ENCODE measurements around the gene MAPK1.
"Not testable (repeated sequence)": the region's sequence is repeated elsewhere in the genome, so short reads cannot be mapped to it uniquely, and the experiment has no call there.

Gene MAPK1

DNA sequence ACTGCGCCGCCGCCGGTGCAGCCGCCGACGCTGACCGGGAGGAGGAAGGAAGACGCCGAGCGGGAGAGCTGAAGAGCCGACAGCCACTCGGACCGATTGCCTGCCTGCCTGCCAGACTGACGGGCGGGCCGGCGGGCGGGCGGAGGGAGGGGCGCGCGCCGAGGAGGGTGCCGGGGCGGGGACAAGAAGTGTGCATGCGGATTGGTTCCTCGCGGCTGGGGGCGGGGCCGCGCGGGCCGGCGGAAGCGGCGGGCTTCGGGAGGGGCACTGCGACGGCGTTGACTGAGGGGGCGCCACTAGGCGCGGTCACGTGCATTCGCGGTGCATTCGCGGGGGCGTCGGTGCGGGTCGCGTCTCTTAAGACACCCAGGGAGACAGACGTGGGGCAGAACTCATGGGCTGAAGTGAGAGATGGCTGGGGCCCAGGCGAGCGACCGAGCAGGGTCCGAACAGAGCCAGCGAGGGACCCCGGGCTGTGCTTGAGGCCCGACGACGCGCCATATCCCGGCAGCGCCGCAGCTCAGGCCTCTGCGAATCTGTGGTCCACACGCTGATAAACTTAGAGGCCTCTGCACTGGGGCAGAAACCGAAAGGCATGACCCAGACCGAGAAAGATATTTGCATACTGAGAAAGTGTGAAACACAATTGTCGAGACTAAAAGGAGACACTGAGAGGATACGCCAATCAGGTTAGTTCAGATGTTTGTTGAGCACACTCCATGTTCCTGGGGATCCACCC, at the start of gene MAPK1:
Gene MAPK1 (minus strand): TSS at position 118 of the 739 bp plus-strand sequence. CDS start 205 bp downstream, outside the sequence.
- peak; percentile 77 to 91 (median 86) for DNase-seq (ENCODE audit: low read depth in 3 of 3, low spot score in 1 of 3)

- no peak for DNase-seq (ENCODE audit: low read depth in 3 of 3, low spot score in 1 of 3)
These were observed 49.0 kb upstream of the MAPK1 start for GRCh38 chr22:21916309-21916918.

DNA sequence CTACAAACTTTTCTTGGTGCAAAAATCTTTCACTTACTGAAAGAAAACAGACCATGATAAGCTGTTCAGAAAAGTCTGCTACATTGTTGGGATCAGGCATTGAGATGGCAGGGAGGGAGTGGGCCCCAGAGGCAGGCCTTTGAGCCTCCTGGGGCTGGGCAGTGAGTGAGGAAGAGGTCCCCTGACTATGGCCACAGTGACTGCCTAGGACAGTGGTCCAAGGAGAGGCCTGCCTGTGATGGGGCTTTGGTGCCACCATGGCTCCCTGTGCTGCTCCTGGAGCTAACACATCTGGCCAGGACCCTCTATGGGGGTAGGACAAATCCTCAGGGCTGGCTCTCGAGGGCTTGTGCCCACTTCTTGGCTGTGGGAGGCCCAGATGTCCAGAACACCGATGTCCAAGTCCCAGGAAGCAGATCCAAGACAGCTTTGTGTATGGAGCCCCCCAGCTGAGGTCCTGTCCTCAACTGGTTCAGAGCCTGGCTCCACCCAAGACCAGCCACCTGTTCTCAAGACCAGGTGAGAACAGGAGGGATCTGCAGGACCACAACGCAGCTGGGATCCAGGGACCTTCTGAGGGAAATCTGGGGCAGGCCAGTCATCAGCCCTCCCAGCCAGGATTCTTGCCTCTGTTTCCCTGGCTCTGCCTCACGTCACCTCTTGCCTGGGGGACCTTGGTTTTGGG, 48.3 kb upstream of the MAPK1 start:
- DNase-seq (ENCODE audit: low read depth in 3 of 3, low spot score in 1 of 3): no peak

DNA sequence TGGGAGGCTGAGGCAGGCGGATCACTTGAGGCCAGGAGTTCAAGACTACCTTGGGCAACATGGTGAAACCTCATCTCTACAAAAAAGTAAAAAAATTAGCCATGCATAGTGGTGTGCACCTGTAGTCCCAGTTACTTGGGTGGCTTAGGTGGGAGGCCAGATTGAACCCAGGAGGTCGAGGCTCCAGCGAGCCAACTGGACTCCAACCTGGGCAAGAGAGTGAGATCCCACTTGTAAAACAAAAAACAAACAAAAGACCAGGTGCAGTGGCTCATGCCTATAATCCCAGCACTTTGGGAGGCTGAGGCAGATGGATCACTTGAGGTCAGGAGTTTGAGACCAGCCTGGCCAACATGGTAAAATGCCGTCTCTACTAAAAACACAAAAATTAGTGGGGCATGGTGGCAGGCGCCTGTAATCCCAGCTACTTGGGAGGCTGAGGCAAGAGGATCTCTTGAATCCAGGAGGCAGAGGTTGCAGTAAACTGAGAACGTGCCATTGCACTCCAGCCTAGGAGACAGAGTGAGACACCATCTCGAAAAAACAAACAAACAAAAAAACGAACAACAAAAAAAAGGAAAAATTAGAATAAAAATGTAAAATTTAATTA, 46.7 kb upstream of the MAPK1 start:
- DNase-seq (ENCODE audit: low read depth in 3 of 3, low spot score in 1 of 3): not testable (repeated sequence)

GRCh38 chr22:21910367-21910766, 42.9 kb upstream of the MAPK1 start:
- not testable (repeated sequence) for DNase-seq (ENCODE audit: low read depth in 3 of 3, low spot score in 1 of 3)

DNA sequence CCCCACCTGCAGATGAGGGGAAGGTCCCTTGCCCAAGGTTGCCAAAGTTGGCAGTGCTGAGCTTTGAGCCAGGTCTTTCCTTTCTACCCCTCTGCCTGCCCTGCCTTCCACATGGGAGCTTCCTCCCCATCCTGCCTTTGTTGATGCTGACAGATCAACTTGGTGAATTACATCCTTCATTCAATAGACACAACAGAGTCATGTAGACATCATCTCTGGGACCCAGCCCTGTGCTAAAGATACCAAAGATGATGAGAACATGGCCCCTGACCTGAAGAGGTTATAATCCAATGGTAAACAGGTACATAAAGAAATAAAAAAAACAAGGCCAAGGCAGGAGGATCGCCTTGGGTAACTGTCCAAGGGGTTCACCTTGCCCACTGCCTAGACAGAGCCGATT, 42.4 kb upstream of the MAPK1 start:
- DNase-seq (ENCODE audit: low read depth in 3 of 3, low spot score in 1 of 3): no peak

DNA sequence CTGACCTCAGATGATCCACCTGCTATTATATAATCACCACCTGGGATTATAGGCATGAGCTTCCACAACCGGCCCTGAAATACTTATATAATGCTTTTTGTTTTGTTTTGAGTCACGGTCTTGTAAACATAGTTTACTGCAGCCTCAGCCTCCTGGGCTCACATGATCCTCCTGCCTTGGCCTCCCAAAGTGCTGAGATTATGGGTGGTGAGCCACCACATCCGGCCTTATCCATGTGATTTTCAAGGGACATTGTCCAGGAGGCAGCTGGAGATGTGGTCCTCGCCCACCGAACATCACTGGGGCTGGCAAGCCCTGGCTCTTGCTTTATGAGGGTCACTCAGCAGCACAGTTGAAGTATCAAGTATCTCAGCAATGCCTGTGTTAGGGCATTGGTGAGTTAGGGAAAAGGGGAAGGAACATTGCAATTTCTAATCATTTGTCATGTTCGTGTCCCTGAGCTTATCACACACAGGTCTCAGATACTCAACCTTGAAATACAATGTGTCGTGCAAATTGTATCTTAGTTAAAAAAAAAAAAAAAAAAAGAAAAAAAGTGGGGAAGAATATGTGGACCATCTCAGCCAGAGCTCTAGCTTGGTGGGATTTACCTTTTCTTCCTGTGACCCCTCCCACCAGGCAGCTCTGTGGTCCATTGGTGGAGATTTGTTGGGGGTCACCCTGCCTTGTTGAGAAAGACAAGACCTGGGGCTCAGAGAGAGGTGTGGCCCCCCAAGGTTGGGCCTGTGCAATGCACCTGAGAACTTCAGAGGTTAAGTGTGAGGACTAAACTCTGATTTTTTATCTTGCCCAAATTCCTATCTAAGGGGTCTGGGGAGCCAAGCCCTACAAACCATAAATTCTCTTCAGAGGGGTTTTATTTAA, 40.4 kb upstream of the MAPK1 start:
- DNase-seq (ENCODE audit: low read depth in 3 of 3, low spot score in 1 of 3): no peak

GRCh38 chr22:21905234-21905633, 37.8 kb upstream of the MAPK1 start:
- not testable (repeated sequence) for DNase-seq (ENCODE audit: low read depth in 3 of 3, low spot score in 1 of 3)

DNA sequence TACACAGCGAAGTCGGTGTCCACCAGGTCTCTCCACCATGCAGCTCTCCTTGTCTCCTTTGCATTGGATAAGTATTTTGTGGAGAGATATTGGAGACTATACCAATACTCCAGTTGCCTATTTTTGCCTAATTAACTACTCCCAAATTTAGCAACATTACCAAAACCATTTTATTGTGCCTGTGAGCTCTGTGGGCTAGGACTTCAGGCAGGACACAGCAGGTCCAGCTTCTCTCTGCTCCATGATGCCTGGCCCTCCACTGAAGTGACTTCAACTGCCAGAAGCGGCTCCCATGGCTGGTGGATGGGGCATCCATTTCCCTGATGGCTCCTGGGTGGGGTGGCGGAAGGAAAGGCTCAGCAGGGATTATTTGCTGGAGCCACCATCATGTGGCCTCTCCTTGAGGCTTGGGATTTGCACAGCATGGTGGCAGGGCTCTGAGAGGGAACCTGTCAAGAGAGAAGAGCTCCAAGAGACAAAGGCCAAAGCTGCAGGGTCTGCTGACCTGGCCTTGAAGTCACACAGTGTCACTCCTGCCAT, 36.9 kb upstream of the MAPK1 start:
- DNase-seq (ENCODE audit: low read depth in 3 of 3, low spot score in 1 of 3): no peak

GRCh38 chr22:21903283-21903682, 35.8 kb upstream of the MAPK1 start:
- DNase-seq (ENCODE audit: low read depth in 3 of 3, low spot score in 1 of 3): no peak

GRCh38 chr22:21902296-21903087, 35.0 kb upstream of the MAPK1 start:
- DNase-seq (ENCODE audit: low read depth in 3 of 3, low spot score in 1 of 3): no peak

GRCh38 chr22:21898354-21898896, 31.0 kb upstream of the MAPK1 start:
- DNase-seq (ENCODE audit: low read depth in 3 of 3, low spot score in 1 of 3): no peak

DNA sequence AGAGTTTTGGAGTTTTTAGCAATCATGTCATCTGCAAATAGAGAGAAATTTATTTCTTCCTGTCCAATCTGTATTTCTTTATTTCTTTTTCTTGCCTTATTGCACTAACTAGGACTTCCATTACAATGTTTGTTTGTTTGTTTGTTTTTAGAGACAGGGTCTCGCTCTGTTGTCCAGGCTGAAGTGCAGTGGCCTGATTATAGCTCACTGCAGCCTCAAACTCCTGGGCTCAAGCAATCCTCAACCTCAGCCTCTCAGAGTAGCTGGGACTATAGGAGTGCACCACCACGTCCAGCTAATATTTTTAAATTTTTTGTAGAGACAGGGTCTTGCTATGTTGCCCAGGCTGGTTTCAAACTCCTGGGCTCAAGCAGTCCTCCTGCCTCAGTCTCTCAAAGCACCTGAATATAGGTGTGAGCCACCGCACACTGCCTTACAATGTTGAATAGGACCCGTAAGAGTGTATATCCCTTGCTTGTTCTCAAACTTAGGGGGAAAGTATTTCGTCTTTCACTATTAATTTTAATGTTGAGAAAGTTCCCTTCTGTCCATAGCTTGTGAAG, 29.6 kb upstream of the MAPK1 start:
- no peak for DNase-seq (ENCODE audit: low read depth in 3 of 3, low spot score in 1 of 3)

DNA sequence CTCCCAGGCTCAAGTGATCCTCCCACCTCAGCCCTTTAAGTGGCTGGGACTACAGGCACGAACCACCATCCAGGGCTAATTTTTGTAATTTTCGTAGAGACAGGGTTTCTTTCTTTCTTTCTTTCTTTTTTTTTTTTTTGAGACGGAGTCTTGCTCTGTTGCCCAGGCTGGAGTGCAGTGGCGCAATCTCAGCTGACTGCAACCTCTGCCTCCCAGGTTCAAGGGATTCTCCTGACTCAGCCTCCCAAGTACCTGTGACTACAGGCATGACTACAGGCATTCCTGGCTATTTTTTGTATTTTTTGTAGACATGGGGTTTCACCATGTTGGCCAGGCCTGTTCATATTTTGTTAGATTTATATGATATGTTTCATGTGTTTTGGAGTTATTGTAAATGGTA, 28.8 kb upstream of the MAPK1 start:
- not testable (repeated sequence) for DNase-seq (ENCODE audit: low read depth in 3 of 3, low spot score in 1 of 3)

GRCh38 chr22:21894799-21895198, 27.4 kb upstream of the MAPK1 start:
- DNase-seq (ENCODE audit: low read depth in 3 of 3, low spot score in 1 of 3): no peak

DNA sequence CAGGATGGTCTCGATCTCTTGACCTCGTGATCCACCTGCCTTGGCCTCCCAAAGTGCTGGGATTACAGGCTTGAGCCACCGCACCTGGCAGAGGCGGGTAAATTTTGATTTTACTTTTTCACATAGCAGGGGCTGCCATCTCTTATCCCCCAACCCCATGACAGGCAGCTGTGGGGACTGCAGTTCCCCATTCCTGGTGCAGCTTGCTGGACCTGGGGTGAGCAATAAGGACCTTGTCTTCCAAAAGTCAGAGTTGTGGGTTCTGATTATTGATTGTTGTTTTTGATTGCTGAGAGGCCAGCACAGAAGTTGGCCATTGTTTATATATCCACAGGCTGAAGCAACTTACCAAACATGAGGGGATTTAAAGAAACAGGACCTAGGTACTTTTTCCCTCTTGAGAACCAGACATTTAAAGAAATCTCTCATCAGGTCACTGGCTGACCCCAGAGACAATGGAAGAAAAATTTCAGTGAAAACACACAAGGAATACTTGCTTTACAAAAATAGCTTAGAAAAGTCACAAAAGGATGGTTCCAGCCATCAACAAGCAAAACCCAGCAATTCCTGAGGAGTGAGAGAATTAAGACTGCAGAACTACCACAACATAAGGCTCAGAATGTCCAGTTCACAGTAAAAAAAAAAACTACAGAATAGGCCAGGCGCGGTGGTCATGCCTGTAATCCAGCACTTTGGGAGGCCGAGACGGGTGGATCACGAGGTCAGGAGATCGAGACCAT, 22.0 kb upstream of the MAPK1 start:
- no peak for DNase-seq (ENCODE audit: low read depth in 3 of 3, low spot score in 1 of 3)

- no peak for DNase-seq (ENCODE audit: low read depth in 3 of 3, low spot score in 1 of 3)
These were observed 20.4 kb upstream of the MAPK1 start for GRCh38 chr22:21887841-21888240.

DNA sequence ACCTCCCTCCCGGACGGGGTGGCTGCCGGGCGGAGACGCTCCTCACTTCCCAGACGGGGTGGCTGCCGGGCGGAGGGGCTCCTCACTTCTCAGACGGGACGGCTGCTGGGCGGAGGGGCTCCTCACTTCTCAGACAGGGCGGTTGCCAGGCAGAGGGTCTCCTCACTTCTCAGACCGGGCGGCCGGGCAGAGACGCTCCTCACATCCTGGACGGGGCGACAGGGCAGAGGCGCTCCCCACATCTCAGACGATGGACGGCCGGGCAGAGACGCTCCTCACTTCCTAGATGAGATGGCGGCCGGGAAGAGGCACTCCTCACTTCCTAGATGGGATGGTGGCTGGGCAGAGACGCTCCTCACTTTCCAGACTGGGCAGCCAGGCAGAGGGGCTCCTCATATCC, 16.5 kb upstream of the MAPK1 start:
- not testable (repeated sequence) for DNase-seq (ENCODE audit: low read depth in 3 of 3, low spot score in 1 of 3)

Data from stimulated activated CD4-positive, alpha-beta T cell treated with anti-CD3 and anti-CD28 coated beads, TNF-alpha, amount 100 ng/mL, for 1 hour (primary cell).